HG03103 (cell line): ENCODE measurements around the gene MKNK2.

Experiments
- ATAC-seq: cut with Tn5 transposase; IDR thresholded peaks from one replicate; pipeline ENCODE4 v1.9.1; 2021; ENCODE audit warnings: low read depth; ENCODE audit not compliant: unreplicated experiment

MKNK2 gene

DNA sequence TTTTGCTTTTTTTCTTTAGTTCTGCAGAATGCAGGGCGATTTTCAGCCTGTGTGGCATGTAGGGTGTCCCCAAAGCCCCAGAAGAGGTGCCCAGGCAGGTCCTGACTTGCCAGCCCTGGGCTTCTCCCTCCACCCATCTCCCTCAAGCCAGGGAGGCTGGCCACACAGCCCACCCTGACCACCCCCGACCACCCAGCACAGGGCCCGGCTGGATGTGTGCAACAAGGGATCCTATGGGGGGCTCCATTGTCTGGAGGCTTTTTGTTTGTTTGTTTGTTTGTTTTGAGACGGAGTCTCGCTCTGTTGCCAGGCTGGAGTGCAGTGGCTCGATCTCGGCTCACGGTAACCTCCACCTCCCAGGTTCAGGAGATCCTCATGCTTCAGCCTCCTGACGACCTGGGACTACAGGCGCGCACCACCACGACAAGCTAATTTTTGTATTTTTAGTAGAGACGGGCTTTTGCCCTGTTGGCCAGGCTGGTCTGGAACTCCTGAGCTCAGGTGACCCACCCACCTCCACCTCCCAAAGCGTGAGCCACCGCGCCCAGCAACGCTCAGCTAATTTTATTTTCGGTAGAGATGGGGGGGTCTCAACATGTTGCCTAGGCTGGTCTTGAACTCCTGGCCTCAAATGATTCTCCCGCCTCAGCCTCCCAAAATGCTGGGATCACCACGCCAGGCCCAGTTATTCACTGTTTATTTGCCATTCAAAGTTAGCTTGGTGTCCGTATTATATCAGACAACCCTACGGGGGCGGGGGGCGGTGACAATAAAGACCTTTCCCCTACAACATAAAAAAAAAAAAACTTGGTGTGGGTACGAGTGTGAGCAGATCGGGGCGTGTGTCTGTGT, 7.8 kb upstream of the MKNK2 start:
- ATAC-seq, result no peak

DNA sequence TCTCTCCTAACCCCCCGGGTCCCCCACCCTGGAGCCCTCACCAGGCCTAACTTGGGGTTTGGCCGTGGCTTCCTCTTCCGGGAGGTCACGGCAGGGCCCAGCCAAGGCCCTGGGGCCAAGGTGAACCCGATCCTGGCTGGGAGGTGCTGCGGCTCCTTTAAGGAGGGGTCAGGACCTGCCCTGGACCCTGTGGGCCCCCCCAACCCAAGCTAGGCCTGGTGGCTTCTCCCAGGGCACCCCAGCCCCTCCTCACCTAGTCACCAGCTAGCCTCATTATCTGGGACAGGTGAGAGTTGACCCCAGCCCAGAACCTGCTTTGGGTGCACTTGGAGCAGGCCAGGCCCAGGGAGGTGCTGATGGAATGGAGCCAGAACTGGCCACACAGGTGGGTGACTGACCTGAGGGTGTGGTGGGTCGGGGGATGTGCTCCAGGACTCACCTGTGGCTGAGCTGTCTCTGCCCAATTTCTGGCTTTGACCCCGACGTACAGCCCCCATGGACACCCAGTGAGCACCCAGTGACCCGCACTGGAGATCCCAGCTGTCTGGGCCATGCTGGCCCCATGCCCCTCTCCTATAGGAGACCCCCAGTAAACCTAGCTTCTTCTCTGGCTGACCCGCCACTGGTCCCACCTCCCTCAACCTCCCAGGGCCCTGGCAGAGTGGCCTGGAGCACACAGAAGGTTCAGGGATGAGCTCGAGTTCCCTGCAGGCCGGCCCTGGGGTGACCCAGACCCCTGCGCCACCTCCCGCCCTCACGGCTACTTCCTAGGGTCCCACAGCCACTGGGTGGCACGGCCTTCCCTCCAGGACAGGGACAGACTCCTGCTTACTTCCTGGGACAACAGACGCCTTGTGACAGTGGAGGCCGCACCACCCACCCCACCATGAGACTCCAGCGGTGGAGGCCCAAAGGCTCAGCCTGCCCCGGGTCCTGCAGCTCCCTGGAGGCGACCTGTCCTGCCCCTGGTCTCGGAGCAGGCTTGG, 6.7 kb upstream of the MKNK2 start:
- ATAC-seq, result no peak

DNA sequence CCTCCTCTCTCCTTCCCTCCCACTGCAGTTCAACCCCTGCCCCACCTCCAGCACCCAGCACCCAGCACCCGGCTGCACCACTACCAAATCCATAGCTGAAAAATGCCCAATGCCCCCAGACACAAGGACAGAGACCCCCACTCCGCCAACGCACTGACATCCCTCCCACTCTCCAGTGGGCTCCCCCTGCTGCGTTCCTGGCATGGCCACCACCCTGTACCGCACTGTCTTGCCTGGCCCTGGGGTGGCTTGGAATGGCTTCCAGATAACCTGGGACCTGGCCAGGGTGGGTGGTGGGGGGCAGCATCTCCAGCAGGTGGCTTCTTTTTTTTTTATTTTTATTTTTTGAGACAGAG, 5.8 kb upstream of the MKNK2 start:
- no peak for ATAC-seq

DNA sequence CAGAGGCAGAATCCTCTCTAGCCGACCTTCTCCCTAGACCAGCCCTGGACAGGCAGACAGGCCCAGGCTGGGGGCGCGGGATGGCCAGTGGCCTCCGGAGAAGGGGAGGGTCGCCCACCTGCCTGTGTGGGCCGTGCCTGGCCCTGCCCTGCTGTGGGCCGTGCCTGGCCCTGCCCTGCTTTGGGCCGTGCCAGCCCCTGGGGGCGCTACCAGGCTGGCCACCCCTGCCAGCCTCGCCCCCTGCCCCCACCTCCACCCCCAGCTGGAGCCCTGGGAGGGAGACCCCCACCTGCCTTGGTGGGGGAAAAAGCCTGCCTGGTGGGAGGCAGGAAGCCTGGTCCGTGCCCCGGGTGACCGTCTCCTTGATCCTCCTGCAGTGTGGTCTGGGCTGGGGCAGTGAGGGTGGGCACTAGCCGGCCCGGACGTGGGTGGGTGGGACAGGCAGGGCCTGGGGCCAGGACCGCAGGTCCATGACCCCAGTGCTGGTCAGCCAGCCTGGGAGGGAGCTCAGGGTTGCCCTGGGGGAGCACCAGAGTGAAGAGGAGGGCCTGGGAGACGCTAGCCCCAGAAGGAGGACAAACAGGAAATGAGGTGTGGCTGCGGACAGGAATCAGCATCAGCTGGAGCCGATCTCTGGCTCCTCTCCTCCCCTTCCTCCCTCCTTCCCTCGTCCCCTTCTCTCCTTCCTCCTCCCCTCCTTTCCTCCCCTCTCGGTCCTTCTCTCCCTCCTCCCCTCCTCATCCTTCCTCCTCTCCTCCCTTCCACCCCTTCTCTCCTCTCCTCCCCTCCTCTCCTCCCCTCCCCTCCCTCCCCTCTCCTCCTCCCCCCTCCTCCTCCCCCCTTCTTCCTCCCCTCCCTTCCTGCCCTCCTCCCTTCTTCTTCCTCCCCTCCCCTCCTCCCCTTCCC, 5.1 kb upstream of the MKNK2 start:
- no peak for ATAC-seq

DNA sequence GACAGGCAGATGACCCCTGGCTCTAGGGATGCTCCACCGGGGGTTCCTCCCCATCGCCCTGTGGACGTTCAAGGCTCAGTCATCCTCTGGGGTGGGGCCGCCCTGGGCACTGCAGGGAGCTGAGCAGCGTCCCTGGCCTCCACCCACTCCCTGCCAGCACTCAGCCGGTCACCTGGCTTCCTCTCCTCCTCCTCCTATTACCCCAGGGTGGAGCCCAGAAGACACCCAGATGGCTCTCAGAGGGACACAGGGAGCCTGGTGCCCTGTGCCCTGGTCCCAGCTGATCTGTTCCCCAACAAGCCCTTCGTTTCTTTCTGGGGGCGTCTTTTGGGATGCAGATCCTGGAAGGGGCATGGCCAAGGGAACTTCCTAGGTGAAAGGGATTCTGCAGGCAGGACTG, 3.7 kb upstream of the MKNK2 start:
- ATAC-seq, result no peak

DNA sequence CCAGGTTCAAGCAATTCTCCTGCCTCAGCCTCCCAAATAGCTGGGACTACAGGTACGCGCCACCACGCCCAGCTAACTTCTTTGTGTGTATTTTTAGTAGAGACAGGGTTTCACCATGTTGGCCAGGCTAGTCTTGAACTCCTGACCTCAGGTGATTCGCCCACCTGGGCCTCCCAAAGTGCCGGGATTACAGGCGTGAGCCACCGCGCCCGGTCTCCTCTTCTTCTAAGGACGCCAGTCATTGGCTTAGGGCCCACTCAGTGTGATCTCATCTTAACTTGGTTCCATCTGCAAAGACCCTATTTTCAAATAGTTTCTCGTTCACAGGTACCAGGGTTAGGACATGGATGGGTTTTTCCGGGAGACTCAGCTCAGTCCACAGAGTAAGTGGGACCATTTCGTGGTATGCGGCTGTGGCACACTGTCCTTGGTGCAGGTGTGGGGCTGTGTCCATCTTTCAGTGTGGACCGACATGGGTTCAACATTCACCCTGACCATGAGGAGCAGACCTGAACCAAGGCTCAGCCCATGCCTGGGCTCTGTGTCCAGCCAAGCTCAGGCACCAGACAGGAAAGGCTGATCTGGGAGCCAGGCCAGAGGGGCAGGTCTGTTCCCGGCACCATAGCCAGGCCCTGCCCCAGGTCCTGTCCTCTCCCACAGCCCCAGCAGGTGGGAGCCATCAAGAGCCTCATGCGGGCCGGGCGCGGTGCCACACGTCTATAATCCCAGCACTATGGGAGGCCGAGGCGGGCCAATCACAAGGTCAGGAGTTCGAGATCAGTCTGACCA, 2.8 kb upstream of the MKNK2 start:
- no peak for ATAC-seq

DNA sequence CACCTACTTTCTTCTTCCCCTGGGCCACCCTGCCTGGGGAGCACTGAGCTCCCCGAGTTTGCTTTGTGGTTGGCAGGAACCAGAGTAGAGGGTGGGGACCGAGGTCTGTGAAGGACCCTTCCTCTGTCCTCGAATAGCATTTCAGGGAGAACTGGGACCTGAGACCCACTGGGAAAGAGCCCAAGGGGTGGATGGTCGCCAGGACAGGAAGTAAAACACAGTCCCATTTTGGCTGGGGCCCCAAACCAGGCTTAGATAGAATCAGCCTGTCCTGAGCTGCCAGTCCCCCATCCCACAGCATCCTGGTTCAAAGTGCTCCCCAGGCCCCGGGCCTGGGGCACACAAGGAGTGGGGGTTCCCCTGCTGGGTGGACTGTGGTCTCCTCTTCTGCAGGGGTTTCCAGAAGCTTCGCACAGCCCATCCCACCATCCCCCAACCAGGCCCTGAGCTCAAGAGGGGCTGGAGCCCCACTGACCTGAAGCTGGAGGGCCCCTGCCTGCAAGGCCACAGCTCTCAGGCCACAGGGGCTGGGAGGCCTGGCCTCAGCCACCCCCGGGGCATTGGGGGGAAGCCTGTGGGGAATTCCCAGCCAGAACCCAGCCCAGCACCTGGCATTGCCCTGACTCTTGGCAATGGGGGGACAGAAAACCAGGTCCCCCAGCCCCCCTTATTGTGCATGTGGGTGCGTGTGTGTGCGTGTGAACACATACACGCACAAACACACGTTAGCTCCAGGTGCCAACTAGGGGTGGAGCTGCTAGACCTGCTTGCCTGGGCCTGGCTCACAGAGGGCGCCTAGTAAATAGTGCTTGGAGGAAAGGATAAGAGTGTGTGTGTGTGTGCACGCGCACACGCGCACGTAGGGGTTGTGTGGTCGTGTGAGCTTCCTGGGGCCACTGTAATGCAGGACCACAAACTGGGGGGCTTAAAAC, 995 bp upstream of the MKNK2 start:
- no peak for ATAC-seq

DNA sequence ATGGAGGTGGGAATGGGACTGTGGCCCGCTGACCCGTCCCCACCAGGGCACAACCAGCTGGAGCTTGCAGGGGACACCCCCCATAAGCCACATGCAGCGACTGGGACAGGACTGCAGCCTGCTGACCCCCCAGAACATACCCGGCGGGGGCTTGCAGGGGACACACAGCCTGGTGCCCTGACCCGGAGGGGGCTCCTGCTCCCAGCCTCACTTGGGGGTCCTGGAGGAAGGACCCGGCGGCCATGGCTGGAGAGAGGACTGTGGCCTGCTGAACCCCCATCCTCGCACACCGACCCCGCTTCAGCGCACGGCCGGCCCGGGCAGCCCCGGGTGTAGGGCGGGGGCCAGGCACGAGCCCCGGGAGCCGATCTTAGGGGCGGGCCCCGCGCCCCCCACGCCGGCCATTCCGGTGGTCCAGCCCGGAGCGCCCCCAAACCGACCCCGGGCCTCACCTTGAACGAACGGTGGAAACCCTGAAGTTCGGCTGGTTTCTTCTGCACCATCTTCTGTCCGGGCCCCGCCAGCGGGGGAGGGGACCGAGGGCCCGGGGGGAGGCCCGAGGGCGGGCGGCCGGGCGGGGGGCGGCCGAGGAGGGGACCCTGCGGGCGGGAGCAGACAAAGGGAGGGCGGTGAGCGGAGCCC, 574 bp downstream of the MKNK2 start:
- ATAC-seq, result no peak

DNA sequence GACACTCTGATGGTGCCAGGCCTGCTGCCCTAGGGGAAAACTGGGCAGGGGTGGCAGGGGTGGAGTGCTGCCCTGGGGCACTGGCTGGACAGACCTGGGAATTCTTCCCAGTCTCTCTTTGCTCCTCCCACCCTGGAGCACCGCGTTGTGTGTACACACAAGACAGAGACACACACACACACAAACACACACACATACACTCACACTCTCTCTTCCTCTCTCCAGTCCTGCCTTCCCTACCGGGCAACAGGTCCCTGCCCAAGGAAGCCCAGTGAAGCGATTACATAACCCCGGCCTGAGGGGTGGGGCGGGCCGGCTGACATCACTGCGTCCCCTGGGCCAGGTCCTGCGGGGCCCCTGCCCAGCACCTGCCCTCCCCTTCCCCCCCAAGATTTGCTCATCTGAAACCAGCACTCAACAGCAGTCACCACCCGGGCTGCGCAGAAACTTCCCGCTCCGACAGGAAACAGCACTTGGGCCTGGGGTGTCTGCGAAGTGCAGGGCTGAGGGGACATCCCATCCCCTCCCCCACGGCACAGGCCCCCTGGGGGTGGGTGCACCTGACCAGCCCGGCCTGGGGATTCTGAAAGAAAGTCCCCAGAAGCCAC, 1.2 kb downstream of the MKNK2 start:
- ATAC-seq, result no peak

DNA sequence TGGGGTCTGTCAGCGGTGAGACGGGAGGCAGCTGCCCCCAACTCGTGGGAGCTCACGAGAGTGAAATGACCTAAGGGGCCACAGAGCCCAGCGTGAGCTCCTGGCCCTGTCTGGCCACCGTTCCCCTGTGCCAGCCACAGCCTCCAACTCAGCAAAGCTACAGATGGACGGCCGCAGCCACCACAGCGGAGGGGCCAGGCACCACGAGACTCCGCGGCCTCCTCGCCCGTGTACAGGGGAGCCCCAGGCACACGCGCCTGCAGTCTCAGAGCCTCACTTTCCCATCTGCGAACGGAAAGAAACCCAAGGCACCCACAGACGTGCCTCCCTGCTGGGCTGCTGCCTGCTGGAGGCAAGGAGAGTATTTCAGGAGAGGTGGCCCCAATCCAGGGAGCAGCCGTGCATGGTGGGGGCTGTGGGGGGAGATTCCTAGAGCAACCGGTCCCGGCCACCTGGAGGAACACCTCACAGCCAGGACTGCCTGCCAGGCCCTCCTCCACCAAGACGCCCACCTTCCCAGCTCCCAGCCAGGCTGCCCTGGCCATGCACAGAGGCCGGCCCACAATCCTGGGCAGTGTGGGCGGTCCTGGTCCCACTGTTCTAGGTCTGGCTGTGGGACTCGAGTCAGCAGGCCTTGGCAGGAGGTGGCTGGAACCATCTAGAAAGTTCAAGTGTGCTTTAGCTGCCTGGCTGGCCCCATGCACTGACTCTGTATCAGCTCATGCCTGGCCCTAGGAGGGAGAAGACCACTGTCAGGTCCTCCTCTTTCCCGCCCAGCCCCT, 1.9 kb downstream of the MKNK2 start:
- ATAC-seq, result no peak

DNA sequence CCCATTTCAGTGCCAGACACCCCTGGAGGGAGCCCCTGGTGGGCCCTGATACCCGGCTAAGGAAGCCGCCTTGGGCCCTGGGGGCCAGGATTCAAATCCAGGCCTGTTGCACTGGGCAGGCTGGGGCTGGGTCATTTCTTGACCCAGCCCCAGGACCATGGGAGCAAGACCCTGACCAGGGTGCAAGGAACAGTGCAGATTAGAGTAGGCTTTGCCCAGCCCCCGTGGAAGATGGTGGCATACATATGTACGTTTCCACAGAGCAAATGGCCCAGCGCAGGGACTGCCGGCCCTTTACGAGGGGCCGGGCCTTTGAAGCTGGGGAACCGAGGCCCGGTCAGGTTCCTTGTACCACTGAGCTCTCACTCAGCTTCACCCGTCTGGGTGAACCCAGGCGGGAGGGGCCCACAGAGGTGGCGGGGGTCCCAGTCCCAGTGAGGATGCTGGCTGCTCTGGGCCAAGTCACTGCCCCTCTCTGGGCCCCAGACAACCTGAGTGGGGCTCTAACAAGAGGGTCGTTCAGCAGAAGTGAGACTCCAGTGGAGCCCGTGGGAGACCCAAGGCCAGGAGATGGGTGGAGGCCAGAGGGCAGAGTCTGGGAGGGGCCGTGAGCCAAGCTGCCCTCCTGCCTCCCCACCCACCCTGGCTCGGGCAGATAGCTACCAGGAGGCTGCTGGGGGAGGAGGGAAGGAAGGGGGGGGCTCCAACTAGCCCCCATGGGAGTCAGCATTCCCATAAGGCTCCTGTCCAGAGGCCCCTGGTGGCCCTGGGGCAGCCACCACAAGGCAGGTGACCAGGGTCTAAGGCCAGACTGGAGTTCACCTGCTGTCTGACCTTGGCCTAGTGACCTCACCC, 2.7 kb downstream of the MKNK2 start:
- ATAC-seq, result no peak

DNA sequence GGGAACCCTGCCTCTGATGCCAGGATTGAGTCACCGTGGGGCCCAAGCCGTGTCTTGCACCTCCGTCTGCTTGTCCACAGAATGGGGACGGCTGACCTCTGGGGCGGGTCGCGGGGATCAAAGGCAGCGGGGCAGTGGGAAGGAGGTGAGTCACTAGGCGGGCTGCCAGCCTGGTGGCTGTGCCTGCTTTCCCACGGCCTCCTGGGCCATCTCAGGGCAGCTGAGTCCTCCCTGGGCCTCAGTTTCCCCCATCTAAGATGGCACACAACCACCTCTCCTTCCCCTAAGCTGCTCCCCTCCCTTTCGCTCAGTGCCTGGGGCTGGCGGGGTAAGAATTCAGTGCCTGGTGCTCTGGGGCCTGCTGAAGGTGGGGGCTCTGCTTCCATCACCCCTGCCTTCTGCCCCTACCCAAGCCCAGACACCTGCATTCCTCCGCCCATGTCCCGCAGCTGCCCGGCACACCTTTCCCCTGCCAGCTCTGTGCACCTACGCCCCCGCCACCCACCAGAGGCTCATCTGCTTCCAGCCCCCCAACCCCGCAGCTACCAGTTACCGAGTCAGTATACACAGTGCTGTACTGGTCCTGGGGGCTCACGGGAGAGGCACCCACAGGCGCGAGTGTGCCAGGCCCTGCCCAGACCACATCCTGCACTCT, 3.5 kb downstream of the MKNK2 start:
- ATAC-seq, result no peak

DNA sequence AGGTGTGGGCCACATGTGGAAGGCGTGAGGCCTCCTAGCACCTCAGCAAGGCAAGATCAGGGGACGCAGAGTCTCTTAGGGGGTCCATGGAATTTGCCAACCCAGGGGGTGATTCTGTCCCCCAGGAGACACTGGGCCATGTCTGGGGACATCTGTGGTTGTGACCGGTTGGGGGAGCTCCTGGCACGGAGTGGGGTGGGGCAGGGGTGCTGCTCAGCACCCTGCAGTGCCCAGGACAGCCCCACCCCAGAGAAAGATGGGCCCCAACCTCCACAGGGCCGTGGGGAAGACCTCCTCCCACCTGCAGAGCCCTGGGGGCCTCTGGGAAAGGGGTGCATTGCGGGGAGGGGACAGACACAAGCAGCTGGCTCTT, 4.0 kb downstream of the MKNK2 start:
- no peak for ATAC-seq

DNA sequence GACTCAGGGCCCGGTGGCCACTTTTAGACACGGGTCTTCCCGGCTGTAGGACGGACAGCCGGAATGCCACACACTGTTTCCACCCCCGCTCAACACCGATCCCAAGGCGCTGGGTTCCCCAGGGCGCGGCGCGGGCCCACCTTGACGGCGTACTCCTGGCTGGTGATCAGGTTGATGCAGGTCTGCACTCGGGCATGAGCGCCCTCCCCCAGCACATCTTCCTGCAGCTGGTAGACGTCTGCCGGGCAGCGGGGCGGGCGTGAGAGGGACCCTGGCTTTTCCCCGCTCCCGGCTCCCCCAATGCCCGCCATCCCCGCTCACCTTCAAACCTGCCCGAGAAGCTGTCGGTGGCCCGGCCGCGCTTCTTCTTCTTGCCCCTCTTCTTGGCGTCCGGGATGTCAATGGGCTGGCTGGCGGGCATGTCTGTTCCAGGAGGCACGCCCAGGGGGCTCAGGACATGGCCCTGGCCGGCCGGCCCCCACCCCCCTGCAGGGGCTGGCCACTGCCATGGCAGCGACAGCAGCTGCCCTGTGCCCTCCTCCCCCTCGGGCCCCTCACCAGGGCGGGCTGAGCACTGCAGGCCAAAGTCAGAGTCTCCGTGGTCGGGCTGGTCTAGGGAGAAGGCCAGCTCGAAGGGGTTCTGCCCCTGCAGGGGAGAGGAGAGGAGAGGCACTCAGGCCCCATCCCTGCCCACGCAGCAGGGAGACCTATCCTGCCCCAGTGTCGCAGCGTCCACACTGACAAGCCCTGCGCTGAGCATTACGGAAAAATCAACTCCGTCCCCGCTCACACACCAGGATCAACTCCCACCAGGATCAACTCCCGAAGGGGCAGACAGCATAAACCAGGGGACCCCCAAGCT, 4.8 kb downstream of the MKNK2 start:
- no peak for ATAC-seq

DNA sequence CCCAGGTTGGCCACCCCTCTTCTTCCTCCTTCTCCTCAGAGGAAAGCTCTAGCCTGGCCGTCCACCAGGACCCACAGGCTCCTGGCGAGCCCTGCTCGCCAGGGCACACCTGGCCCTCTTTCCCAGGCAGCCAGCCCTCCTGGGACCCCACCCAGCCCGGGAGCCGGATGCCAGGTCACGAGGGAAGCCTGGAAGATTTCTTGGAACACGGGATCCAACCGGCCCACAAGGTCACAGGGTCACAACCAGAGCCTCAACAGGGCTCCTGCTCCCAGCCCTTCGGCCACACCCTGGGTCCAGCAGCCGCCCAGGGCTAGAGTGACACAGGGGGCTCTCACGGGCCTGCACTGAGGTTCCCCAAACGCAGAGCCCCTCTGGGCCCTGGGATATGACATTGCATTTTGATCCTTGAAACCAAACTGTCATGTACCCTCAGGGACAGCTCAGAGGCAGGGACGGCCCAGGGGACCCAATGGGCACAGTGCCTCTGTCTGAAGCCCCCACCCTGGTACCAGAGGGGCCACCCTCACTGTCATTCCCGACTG, 5.5 kb downstream of the MKNK2 start:
- ATAC-seq, result no peak
